ENCODE results near the gene EEFSEC. TPM values are rescaled to one million over a fixed set of nuclear protein-coding genes. Genes with fewer than 3 reads are reported as not detected.

EEFSEC gene
- total RNA-seq, 1 experiment from 2014 or later, result 14.0 TPM

GRCh38 chr3:128269796-128270195, 116.5 kb downstream of the EEFSEC start:
- Mint-ChIP-seq H3K4me1 (ENCODE audit: low read depth, unreplicated experiment) (peaks cover 27% of the 10 kb centered on the region), H3K9me3 (ENCODE audit: unreplicated experiment) (no peaks in the 10 kb centered on the region), H3K36me3 (ENCODE audit: insufficient read depth, unreplicated experiment) (peaks cover 6% of the 10 kb centered on the region), H3K4me3 (ENCODE audit: unreplicated experiment) (no peak overlapping the region), H3K27ac (ENCODE audit: unreplicated experiment) (peak overlapping the region; percentile 20), H3K27me3 (ENCODE audit: insufficient read depth, unreplicated experiment) (no peaks in the 10 kb centered on the region)
- H3K4me3 ChIP-seq (ENCODE audit: low read depth, low read length), result no peak overlapping the region
- ChIA-PET POLR2A (no interaction called here), CTCF (interaction anchor here (0.6 kb wide), 1 partner anchor 371 kb away, joined by 3 read pairs; no protein-coding TSS in a partner anchor)
- H3K27me3 ChIP-seq (replicated peaks; ENCODE audit: control insufficient read depth, insufficient read depth, low read length), result no peaks in the 10 kb centered on the region
- no peaks in the 10 kb centered on the region for H3K9me3 ChIP-seq
- DNase-seq, result peak in 1 of 2 experiments; percentile 24
- TF ChIP-seq CTCF (IDR thresholded peaks at IDR 0.05; ENCODE audit: insufficient read depth in 1 of 2, low read depth in 1 of 2, low read length in 1 of 2, severe bottlenecking in 1 of 2, unreplicated experiment in 1 of 2), result no peak
- H3K36me3 ChIP-seq (ENCODE audit: control insufficient read depth, insufficient read depth, low read length), result no peaks in the 10 kb centered on the region; the same call in 1 of the 2 replicates
- intact Hi-C loops (cut with micrococcal nuclease; ENCODE audit: unreplicated experiment), result no loop called here
- no TSS peak for BruUV-seq (replicated peaks)
- peaks cover 47% of the 10 kb centered on the region for H3K4me1 ChIP-seq

GRCh38 chr3:128270559-128271492, 117.5 kb downstream of the EEFSEC start:
- Mint-ChIP-seq H3K4me3 (ENCODE audit: unreplicated experiment) (no peak overlapping the region), H3K36me3 (ENCODE audit: insufficient read depth, unreplicated experiment) (peaks cover 6% of the 10 kb centered on the region), H3K9me3 (ENCODE audit: unreplicated experiment) (no peaks in the 10 kb centered on the region), H3K27ac (ENCODE audit: unreplicated experiment) (peak overlapping the region; percentile 20), H3K27me3 (ENCODE audit: insufficient read depth, unreplicated experiment) (no peaks in the 10 kb centered on the region), H3K4me1 (ENCODE audit: low read depth, unreplicated experiment) (peaks cover 27% of the 10 kb centered on the region)
- TF ChIP-seq CTCF (IDR thresholded peaks at IDR 0.05; ENCODE audit: insufficient read depth in 1 of 2, low read depth in 1 of 2, low read length in 1 of 2, severe bottlenecking in 1 of 2, unreplicated experiment in 1 of 2), result no peak
- ChIA-PET POLR2A (no interaction called here), CTCF (interaction anchor here (0.6 kb wide), 1 partner anchor 370 kb away, joined by 3 read pairs; no protein-coding TSS in a partner anchor)
- no TSS peak for BruUV-seq (replicated peaks)
- Histone ChIP-seq H3K27me3 (replicated peaks; ENCODE audit: control insufficient read depth, insufficient read depth, low read length) (no peaks in the 10 kb centered on the region), H3K9me3 (no peaks in the 10 kb centered on the region), H3K4me3 (ENCODE audit: low read depth, low read length) (no peak overlapping the region), H3K4me1 (peaks cover 50% of the 10 kb centered on the region), H3K36me3 (ENCODE audit: control insufficient read depth, insufficient read depth, low read length) (no peaks in the 10 kb centered on the region; the same call in none of the 2 replicates)
- intact Hi-C loops (cut with micrococcal nuclease; ENCODE audit: unreplicated experiment), result no loop called here
- DNase-seq, result peak; percentile 54 to 73

- TF ChIP-seq CTCF (IDR thresholded peaks at IDR 0.05; ENCODE audit: insufficient read depth in 1 of 2, low read depth in 1 of 2, low read length in 1 of 2, severe bottlenecking in 1 of 2, unreplicated experiment in 1 of 2), result no peak
- Histone ChIP-seq H3K27me3 (replicated peaks; ENCODE audit: control insufficient read depth, insufficient read depth, low read length) (no peaks in the 10 kb centered on the region), H3K9me3 (no peaks in the 10 kb centered on the region), H3K36me3 (ENCODE audit: control insufficient read depth, insufficient read depth, low read length) (no peaks in the 10 kb centered on the region; the same call in none of the 2 replicates), H3K4me1 (peaks cover 50% of the 10 kb centered on the region), H3K4me3 (ENCODE audit: low read depth, low read length) (no peak overlapping the region)
- Mint-ChIP-seq H3K36me3 (ENCODE audit: insufficient read depth, unreplicated experiment) (peaks cover 10% of the 10 kb centered on the region), H3K9me3 (ENCODE audit: unreplicated experiment) (no peaks in the 10 kb centered on the region), H3K4me1 (ENCODE audit: low read depth, unreplicated experiment) (peaks cover 27% of the 10 kb centered on the region), H3K27ac (ENCODE audit: unreplicated experiment) (no peak overlapping the region), H3K27me3 (ENCODE audit: insufficient read depth, unreplicated experiment) (no peaks in the 10 kb centered on the region), H3K4me3 (ENCODE audit: unreplicated experiment) (no peak overlapping the region)
- DNase-seq, result peak in 1 of 2 experiments; percentile 11
- no TSS peak for BruUV-seq (replicated peaks)
- intact Hi-C loops (cut with micrococcal nuclease; ENCODE audit: unreplicated experiment), result no loop called here
- CTCF ChIA-PET, result no interaction called here
- POLR2A ChIA-PET, result no interaction called here
Observed at GRCh38 chr3:128271536-128272332, 118.5 kb downstream of the EEFSEC start.
